Measurements from ENCODE around the gene LRRC3. TPM values are rescaled to one million over a fixed set of nuclear protein-coding genes. Genes with fewer than 3 reads are reported as not detected.

Gene LRRC3
- total RNA-seq, 1 donor from 2014 or later: 9.1 TPM

- Mint-ChIP-seq H3K27me3 (ENCODE audit: unreplicated experiment) (peaks cover 2% of the 10 kb centered on the region), H3K27ac (ENCODE audit: unreplicated experiment) (no peak overlapping the region), H3K9me3 (ENCODE audit: unreplicated experiment) (no peaks in the 10 kb centered on the region), H3K4me1 (ENCODE audit: unreplicated experiment) (no peaks in the 10 kb centered on the region), H3K4me3 (ENCODE audit: unreplicated experiment) (no peak overlapping the region), H3K36me3 (ENCODE audit: low read depth, unreplicated experiment) (no peaks in the 10 kb centered on the region)
- no peak for DNase-seq (ENCODE audit: low spot score)
- TF ChIP-seq, protein P1, sequence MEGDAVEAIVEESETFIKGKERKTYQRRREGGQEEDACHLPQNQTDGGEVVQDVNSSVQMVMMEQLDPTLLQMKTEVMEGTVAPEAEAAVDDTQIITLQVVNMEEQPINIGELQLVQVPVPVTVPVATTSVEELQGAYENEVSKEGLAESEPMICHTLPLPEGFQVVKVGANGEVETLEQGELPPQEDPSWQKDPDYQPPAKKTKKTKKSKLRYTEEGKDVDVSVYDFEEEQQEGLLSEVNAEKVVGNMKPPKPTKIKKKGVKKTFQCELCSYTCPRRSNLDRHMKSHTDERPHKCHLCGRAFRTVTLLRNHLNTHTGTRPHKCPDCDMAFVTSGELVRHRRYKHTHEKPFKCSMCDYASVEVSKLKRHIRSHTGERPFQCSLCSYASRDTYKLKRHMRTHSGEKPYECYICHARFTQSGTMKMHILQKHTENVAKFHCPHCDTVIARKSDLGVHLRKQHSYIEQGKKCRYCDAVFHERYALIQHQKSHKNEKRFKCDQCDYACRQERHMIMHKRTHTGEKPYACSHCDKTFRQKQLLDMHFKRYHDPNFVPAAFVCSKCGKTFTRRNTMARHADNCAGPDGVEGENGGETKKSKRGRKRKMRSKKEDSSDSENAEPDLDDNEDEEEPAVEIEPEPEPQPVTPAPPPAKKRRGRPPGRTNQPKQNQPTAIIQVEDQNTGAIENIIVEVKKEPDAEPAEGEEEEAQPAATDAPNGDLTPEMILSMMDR (IDR thresholded peaks at IDR 0.05; ENCODE audit: unreplicated experiment): no peak
Observed at GRCh38 chr21:44439211-44439600, 16.1 kb upstream of the LRRC3 start.

GRCh38 chr21:44440241-44441040 lies 14.9 kb upstream of the LRRC3 start:
- TF ChIP-seq, protein P1 (IDR thresholded peaks at IDR 0.05; ENCODE audit: unreplicated experiment): no peak
- H3K27me3 Mint-ChIP-seq (ENCODE audit: unreplicated experiment): peaks cover 2% of the 10 kb centered on the region
- H3K27ac Mint-ChIP-seq (ENCODE audit: unreplicated experiment): no peak overlapping the region
- H3K9me3 Mint-ChIP-seq (ENCODE audit: unreplicated experiment): no peaks in the 10 kb centered on the region
- H3K4me3 Mint-ChIP-seq (ENCODE audit: unreplicated experiment): no peak overlapping the region
- no peaks in the 10 kb centered on the region for H3K4me1 Mint-ChIP-seq (ENCODE audit: unreplicated experiment)
- DNase-seq (ENCODE audit: low spot score): no peak
- H3K36me3 Mint-ChIP-seq (ENCODE audit: low read depth, unreplicated experiment): no peaks in the 10 kb centered on the region

GRCh38 chr21:44441041-44441400 lies 14.3 kb upstream of the LRRC3 start:
- no peaks in the 10 kb centered on the region for H3K4me1 Mint-ChIP-seq (ENCODE audit: unreplicated experiment)

GRCh38 chr21:44441581-44442265 lies 13.6 kb upstream of the LRRC3 start:
- Mint-ChIP-seq H3K27ac (ENCODE audit: unreplicated experiment) (no peak overlapping the region), H3K4me1 (ENCODE audit: unreplicated experiment) (no peaks in the 10 kb centered on the region), H3K9me3 (ENCODE audit: unreplicated experiment) (no peaks in the 10 kb centered on the region), H3K4me3 (ENCODE audit: unreplicated experiment) (no peak overlapping the region), H3K36me3 (ENCODE audit: low read depth, unreplicated experiment) (no peaks in the 10 kb centered on the region), H3K27me3 (ENCODE audit: unreplicated experiment) (peaks cover 2% of the 10 kb centered on the region)
- no peak for DNase-seq (ENCODE audit: low spot score)
- TF ChIP-seq, protein P1 (IDR thresholded peaks at IDR 0.05; ENCODE audit: unreplicated experiment): no peak

More at GRCh38 chr21:44441041-44441400, 14.3 kb upstream of the LRRC3 start:
- no peak overlapping the region for H3K27ac Mint-ChIP-seq (ENCODE audit: unreplicated experiment)
- no peaks in the 10 kb centered on the region for H3K36me3 Mint-ChIP-seq (ENCODE audit: low read depth, unreplicated experiment)
- H3K27me3 Mint-ChIP-seq (ENCODE audit: unreplicated experiment): peaks cover 2% of the 10 kb centered on the region
- H3K9me3 Mint-ChIP-seq (ENCODE audit: unreplicated experiment): no peaks in the 10 kb centered on the region
- no peak for DNase-seq (ENCODE audit: low spot score)
- H3K4me3 Mint-ChIP-seq (ENCODE audit: unreplicated experiment): no peak overlapping the region
- TF ChIP-seq, protein P1 (IDR thresholded peaks at IDR 0.05; ENCODE audit: unreplicated experiment): no peak
